K562 (cell line): ENCODE measurements around the gene PSMA5. TPM values are rescaled to one million over a fixed set of nuclear protein-coding genes. Genes with fewer than 3 reads are reported as not detected.

ENCODE experiments used
- EGR1 ChIP-seq: fragments of 450-650 bp; conservative IDR thresholded peaks from 2 replicates; pipeline ENCODE4 v1.6.1; 2017; ENCODE audit warnings: mild to moderate bottlenecking
- EHMT2 ChIP-seq: fragments of 450-650 bp; IDR thresholded peaks from 2 replicates; pipeline ENCODE4 v1.6.1; 2018; ENCODE audit warnings: antibody characterized with exemption
- KAT7 ChIP-seq: sonication (generic); formaldehyde crosslinking; IDR thresholded peaks from 2 replicates; pipeline ENCODE4 v1.8.0; 2022; ENCODE audit warnings: missing genetic modification reagents, mild to moderate bottlenecking, borderline replicate concordance
- MYNN ChIP-seq, 2 experiments: sonication (generic); formaldehyde crosslinking in 1 of 2; IDR thresholded peaks; 2 replicates each; pipeline versions ENCODE4 v1.5.0 to v1.6.1; 2016 to 2020; ENCODE audit warnings: antibody characterized with exemption in 1 of 2, missing genetic modification reagents in 1 of 2
- NUFIP1 ChIP-seq: fragments of 450-650 bp; IDR thresholded peaks from 2 replicates; pipeline ENCODE4 v1.6.1; 2018; ENCODE audit not compliant: partially characterized antibody
- PCBP1 ChIP-seq: fragments of 200-400 bp; formaldehyde crosslinking; IDR thresholded peaks from 2 replicates; pipeline ENCODE4 v1.6.1; 2018; ENCODE audit warnings: mild to moderate bottlenecking, low read depth, low read length; ENCODE audit not compliant: poor library complexity, severe bottlenecking
- PHB ChIP-seq: fragments of 250-450 bp; sonication (Bioruptor Pico); IDR thresholded peaks from 2 replicates; pipeline ENCODE4 v1.5.0; 2021
- SP2 ChIP-seq: IDR thresholded peaks from 2 replicates; pipeline ENCODE4 v1.6.1; 2011; ENCODE audit warnings: mild to moderate bottlenecking, low read depth, low read length, moderate library complexity; ENCODE audit not compliant: poor library complexity, severe bottlenecking; ENCODE audit errors: extremely low read depth
- XRCC5 ChIP-seq: fragments of 200-400 bp; formaldehyde crosslinking; IDR thresholded peaks from 2 replicates; pipeline ENCODE4 v1.6.1; 2017; ENCODE audit warnings: low read depth, mild to moderate bottlenecking, low read length
- ZNF354B ChIP-seq: fragments of 250-450 bp; sonication (Bioruptor Pico); IDR thresholded peaks from 2 replicates; pipeline ENCODE4 v1.4.0; 2020
- ZNF507 ChIP-seq: conservative IDR thresholded peaks from 2 replicates; pipeline ENCODE4 v1.6.1; 2017; ENCODE audit warnings: missing genetic modification characterization, missing compliant biosample characterization
- ZNF583 ChIP-seq: fragments of 250-450 bp; sonication (Bioruptor Pico); IDR thresholded peaks from 2 replicates; pipeline ENCODE4 v1.4.0; 2020
- polyA plus RNA-seq, 8 experiments: library from polyadenylated mRNA; depleted of rRNA in 4 of 8; stranded (reverse) in 5 of 8; unstranded in 3 of 8; fragments of >200 nt; fragmentation: Nextera tagmentation in 2 of 8; fragmentation: Illumina TruSeq in 1 of 8; extraction: Ambion mirVana in 2 of 8; extraction: Trizol in 1 of 8; gene quantifications; 2 replicates each; pipeline versions ENCODE4 v1.2.1 to v1.2.3, GENCODE V29; 2011 to 2014; ENCODE audit warnings: inconsistent platforms in 1 of 8, missing spikeins in 1 of 8
- total RNA-seq, 7 experiments: library from RNA; depleted of rRNA in 6 of 7; stranded (reverse); fragments of >200 nt in 6 of 7; fragmentation: Illumina TruSeq in 2 of 7; extraction: Trizol in 2 of 7; gene quantifications; 2 replicates each; pipeline versions ENCODE4 v1.2.1 to v1.2.3, GENCODE V29; 2011 to 2021; ENCODE audit warnings: low replicate concordance in 1 of 7
- TF ChIP-seq, protein P1 (sequence below): fragments of 450-650 bp; IDR thresholded peaks from 2 replicates; pipeline ENCODE4 v1.6.1; 2016; ENCODE audit warnings: borderline replicate concordance
- TF ChIP-seq, protein P2 (sequence below): sonication (generic); formaldehyde crosslinking; IDR thresholded peaks from 2 replicates; pipeline ENCODE4 v1.8.1; 2023; ENCODE audit warnings: missing genetic modification reagents, mild to moderate bottlenecking, borderline replicate concordance
- TF ChIP-seq, protein P3 (sequence below): IDR thresholded peaks from 3 replicates; pipeline ENCODE4 v1.6.1; 2011; ENCODE audit warnings: borderline replicate concordance, mild to moderate bottlenecking, moderate library complexity; ENCODE audit not compliant: insufficient read length; ENCODE audit errors: extremely low read depth
- TF ChIP-seq, protein P4 (sequence below): sonication (generic); formaldehyde crosslinking; IDR thresholded peaks from 2 replicates; pipeline ENCODE4 v1.8.1; 2023; ENCODE audit warnings: mild to moderate bottlenecking, missing genetic modification reagents, moderate library complexity

Gene PSMA5
- total and polyA plus RNA-seq, 9 of the 15 experiments (the other 6 are each of a cell fraction or from before 2014, with no cell fraction given): 82.6 to 542 (median 287) TPM

DNA sequence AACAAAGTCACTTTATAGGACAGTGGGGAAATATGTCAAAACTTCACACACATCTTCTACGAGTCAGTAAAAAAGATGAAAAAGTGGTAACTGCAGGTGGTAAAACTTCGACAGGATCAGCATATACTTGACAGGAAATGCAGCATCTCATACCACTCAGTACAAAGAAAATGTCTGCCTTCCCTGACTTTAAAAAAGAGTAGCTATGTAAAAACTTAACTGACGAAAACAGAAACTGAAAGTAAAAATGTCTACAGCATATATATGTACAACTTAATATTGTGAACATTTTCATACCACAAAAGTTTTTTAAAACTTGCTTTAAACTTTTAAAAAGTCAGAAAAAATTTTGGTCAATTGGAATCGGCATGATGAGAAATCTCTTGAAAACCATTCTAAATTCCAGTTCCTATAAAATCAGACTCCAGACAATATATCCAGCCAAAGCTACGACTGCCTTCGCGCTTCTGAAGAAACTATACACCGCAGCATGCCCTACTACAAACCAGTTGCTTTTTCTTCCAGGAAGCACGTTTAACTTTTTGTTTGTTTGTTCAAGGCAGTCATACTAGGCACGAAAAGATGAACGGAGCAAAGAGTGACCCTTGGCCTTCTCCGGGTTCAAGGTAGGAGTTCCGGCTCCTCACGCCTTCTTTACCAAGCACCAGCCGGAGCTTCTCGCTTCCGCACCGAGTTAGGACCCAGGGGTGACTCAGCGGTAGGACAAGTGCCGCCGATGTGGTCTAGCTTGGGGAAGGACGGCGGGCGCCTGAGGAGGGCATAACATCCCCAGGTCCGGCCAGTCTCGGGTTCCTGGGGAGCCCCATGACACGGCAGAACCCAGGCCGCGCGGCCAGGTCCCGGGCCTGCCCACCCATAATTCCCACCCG lies 612 bp downstream of the PSMA5 start (continued):
- TF ChIP-seq, protein P1, sequence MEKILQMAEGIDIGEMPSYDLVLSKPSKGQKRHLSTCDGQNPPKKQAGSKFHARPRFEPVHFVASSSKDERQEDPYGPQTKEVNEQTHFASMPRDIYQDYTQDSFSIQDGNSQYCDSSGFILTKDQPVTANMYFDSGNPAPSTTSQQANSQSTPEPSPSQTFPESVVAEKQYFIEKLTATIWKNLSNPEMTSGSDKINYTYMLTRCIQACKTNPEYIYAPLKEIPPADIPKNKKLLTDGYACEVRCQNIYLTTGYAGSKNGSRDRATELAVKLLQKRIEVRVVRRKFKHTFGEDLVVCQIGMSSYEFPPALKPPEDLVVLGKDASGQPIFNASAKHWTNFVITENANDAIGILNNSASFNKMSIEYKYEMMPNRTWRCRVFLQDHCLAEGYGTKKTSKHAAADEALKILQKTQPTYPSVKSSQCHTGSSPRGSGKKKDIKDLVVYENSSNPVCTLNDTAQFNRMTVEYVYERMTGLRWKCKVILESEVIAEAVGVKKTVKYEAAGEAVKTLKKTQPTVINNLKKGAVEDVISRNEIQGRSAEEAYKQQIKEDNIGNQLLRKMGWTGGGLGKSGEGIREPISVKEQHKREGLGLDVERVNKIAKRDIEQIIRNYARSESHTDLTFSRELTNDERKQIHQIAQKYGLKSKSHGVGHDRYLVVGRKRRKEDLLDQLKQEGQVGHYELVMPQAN: no peak; the same call in 1 of the 2 replicates
- no peak for TF ChIP-seq SP2
- TF ChIP-seq MYNN (IDR thresholded peaks at IDR 0.05): no peak
- no peak for TF ChIP-seq MYNN (CRISPR knock-in tag; IDR thresholded peaks at IDR 0.05)
- TF ChIP-seq PHB (CRISPR knock-in tag): 0 out of 2 replicates have a peak, but pooled peaks have one; percentile 59
- no peak for TF ChIP-seq ZNF583 (CRISPR knock-in tag)
- TF ChIP-seq, protein P2, sequence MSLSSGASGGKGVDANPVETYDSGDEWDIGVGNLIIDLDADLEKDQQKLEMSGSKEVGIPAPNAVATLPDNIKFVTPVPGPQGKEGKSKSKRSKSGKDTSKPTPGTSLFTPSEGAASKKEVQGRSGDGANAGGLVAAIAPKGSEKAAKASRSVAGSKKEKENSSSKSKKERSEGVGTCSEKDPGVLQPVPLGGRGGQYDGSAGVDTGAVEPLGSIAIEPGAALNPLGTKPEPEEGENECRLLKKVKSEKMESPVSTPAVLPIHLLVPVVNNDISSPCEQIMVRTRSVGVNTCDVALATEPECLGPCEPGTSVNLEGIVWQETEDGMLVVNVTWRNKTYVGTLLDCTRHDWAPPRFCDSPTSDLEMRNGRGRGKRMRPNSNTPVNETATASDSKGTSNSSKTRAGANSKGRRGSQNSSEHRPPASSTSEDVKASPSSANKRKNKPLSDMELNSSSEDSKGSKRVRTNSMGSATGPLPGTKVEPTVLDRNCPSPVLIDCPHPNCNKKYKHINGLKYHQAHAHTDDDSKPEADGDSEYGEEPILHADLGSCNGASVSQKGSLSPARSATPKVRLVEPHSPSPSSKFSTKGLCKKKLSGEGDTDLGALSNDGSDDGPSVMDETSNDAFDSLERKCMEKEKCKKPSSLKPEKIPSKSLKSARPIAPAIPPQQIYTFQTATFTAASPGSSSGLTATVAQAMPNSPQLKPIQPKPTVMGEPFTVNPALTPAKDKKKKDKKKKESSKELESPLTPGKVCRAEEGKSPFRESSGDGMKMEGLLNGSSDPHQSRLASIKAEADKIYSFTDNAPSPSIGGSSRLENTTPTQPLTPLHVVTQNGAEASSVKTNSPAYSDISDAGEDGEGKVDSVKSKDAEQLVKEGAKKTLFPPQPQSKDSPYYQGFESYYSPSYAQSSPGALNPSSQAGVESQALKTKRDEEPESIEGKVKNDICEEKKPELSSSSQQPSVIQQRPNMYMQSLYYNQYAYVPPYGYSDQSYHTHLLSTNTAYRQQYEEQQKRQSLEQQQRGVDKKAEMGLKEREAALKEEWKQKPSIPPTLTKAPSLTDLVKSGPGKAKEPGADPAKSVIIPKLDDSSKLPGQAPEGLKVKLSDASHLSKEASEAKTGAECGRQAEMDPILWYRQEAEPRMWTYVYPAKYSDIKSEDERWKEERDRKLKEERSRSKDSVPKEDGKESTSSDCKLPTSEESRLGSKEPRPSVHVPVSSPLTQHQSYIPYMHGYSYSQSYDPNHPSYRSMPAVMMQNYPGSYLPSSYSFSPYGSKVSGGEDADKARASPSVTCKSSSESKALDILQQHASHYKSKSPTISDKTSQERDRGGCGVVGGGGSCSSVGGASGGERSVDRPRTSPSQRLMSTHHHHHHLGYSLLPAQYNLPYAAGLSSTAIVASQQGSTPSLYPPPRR (CRISPR knock-in tag): no peak
- TF ChIP-seq XRCC5: no peak
- no peak for TF ChIP-seq PCBP1
- peak; percentile 63 for TF ChIP-seq NUFIP1
- TF ChIP-seq, protein P3, sequence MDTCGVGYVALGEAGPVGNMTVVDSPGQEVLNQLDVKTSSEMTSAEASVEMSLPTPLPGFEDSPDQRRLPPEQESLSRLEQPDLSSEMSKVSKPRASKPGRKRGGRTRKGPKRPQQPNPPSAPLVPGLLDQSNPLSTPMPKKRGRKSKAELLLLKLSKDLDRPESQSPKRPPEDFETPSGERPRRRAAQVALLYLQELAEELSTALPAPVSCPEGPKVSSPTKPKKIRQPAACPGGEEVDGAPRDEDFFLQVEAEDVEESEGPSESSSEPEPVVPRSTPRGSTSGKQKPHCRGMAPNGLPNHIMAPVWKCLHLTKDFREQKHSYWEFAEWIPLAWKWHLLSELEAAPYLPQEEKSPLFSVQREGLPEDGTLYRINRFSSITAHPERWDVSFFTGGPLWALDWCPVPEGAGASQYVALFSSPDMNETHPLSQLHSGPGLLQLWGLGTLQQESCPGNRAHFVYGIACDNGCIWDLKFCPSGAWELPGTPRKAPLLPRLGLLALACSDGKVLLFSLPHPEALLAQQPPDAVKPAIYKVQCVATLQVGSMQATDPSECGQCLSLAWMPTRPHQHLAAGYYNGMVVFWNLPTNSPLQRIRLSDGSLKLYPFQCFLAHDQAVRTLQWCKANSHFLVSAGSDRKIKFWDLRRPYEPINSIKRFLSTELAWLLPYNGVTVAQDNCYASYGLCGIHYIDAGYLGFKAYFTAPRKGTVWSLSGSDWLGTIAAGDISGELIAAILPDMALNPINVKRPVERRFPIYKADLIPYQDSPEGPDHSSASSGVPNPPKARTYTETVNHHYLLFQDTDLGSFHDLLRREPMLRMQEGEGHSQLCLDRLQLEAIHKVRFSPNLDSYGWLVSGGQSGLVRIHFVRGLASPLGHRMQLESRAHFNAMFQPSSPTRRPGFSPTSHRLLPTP: no peak
- TF ChIP-seq ZNF507: no peak
- no peak for TF ChIP-seq EHMT2
- TF ChIP-seq, protein P4, sequence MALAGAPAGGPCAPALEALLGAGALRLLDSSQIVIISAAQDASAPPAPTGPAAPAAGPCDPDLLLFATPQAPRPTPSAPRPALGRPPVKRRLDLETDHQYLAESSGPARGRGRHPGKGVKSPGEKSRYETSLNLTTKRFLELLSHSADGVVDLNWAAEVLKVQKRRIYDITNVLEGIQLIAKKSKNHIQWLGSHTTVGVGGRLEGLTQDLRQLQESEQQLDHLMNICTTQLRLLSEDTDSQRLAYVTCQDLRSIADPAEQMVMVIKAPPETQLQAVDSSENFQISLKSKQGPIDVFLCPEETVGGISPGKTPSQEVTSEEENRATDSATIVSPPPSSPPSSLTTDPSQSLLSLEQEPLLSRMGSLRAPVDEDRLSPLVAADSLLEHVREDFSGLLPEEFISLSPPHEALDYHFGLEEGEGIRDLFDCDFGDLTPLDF (CRISPR knock-in tag): no peak
- TF ChIP-seq ZNF354B (CRISPR knock-in tag): no peak
- peak; percentile 96; the same call in 1 of the 2 replicates for TF ChIP-seq KAT7
- no peak for TF ChIP-seq EGR1
